ENCODE measurements around the gene FBXL19.

The FBXL19 gene

DNA sequence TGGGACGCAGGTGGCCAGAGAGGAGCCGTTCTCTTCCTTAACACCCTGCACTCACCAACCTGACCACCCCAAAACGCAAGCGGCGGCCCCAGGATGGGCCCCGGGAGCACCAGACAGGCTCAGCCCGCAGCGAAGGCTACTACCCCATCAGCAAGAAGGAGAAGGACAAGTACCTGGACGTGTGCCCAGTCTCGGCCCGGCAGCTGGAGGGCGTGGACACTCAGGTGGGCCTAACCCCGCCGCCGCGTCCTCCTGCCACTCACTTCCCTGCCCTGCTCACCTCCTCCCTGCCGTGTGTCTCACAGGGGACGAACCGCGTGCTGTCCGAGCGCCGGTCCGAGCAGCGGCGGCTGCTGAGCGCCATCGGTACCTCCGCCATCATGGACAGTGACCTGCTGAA, 57.1 kb downstream of the FBXL19 start:
- TF ChIP-seq, protein P1, sequence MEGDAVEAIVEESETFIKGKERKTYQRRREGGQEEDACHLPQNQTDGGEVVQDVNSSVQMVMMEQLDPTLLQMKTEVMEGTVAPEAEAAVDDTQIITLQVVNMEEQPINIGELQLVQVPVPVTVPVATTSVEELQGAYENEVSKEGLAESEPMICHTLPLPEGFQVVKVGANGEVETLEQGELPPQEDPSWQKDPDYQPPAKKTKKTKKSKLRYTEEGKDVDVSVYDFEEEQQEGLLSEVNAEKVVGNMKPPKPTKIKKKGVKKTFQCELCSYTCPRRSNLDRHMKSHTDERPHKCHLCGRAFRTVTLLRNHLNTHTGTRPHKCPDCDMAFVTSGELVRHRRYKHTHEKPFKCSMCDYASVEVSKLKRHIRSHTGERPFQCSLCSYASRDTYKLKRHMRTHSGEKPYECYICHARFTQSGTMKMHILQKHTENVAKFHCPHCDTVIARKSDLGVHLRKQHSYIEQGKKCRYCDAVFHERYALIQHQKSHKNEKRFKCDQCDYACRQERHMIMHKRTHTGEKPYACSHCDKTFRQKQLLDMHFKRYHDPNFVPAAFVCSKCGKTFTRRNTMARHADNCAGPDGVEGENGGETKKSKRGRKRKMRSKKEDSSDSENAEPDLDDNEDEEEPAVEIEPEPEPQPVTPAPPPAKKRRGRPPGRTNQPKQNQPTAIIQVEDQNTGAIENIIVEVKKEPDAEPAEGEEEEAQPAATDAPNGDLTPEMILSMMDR (IDR thresholded peaks at IDR 0.05; ENCODE audit: control extremely low read depth, extremely low read depth, low read depth, missing control alignments) = no peak
- POLR2A ChIA-PET = no interaction called here
- no peak for DNase-seq (ENCODE audit: extremely low spot score)
- CTCF ChIA-PET = no interaction called here

DNA sequence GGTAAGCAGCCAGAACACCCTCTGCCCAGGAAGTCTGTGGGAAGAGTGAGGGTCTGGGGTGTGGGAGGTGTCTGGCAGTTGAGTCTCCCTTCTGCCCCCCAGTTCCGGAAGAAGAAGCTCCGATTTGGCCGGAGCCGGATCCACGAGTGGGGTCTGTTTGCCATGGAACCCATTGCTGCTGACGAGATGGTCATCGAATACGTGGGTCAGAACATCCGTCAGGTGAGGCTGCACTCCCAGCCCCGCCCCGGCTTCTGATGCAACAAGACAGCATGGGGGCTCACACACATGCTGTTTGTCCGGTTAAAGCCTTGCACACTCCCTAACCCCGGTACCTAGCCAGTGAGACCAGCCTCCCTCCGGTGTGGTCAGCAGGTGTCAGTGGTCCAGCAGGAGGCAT, 57.6 kb downstream of the FBXL19 start:
- POLR2A ChIA-PET = no interaction called here

DNA sequence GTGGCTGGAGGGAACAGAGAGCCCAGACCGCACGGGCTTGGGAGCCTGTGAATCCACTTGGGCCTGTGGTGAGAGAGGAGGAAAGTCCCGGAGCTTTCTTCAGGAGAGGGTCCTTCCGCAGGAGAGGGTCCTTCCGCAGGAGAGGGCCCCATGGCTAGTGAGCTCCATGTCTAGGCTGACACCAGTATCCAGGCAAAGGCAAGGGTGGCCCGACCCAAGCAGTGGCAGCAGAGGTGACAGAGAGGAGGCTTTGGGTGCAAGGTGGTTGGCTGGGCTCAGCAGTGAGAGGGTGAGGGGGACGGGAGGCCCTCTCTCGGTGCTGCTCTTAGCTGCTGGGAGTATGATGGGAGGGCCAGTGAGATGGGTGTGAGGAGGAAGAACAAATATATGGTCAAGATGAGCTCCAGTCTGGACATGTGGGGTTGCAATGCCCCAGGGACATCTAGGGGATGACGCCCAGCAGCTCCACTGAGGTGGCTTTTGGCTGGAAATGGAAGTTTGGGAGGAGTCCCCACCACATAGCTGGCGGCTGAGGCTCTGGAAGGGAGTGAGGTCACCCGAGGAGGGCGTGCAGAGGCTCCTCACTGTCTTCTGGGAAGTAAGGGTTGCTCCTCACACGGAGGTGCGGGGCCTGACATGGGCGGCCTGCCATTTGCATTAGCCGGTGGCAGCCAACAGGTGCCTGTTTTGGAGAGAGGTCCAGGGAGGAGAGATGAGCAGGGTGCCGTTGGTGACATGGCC, 59.3 kb downstream of the FBXL19 start:
- CTCF ChIA-PET = interaction anchor here (1.3 to 4.7 kb wide), 8 partner anchors 8 to 461 kb away, joined by 3 to 32 read pairs (median 14); partner anchors contain the start of genes VKORC1 and ZNF843
- POLR2A ChIA-PET = no interaction called here
- DNase-seq (ENCODE audit: extremely low spot score) = no peak
- TF ChIP-seq, protein P1 (IDR thresholded peaks at IDR 0.05; ENCODE audit: control extremely low read depth, extremely low read depth, low read depth, missing control alignments) = no peak

More for the DNA sequence above, 57.6 kb downstream of the FBXL19 start:
- TF ChIP-seq, protein P1 (IDR thresholded peaks at IDR 0.05; ENCODE audit: control extremely low read depth, extremely low read depth, low read depth, missing control alignments) = no peak
- no peak for DNase-seq (ENCODE audit: extremely low spot score)
- CTCF ChIA-PET = no interaction called here

DNA sequence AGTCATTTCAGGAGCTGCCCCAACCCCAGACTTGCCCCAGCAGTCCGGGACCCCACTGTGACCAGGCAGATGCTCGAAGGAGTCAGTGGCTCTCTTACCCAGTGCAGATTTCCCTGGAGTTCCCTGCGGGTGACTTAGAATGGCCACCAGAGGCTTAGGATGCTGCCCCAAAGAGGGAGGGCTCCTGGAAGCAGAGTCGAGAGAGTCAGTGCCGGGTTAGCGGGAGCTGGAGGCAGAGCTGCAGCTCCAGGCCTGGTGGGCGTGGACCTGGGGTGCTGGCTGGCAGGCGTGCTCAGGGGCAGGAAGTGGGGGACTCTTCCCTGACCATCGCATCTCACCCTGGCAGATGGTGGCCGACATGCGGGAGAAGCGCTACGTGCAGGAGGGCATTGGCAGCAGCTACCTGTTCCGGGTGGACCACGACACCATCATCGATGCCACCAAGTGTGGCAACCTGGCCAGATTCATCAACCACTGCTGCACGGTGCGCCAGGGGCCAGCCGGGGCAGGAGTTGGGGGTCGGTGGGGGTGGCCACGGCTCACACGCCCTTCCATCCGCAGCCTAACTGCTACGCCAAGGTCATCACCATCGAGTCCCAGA, 60.0 kb downstream of the FBXL19 start:
- ChIA-PET CTCF (interaction anchor here (1.0 to 4.7 kb wide), 16 partner anchors 8 to 461 kb away, joined by 3 to 32 read pairs (median 6); partner anchors contain the start of genes VKORC1 and ZNF843), POLR2A (no interaction called here)
- TF ChIP-seq, protein P1 (IDR thresholded peaks at IDR 0.05; ENCODE audit: control extremely low read depth, extremely low read depth, low read depth, missing control alignments) = no peak
- no peak for DNase-seq (ENCODE audit: extremely low spot score)

DNA sequence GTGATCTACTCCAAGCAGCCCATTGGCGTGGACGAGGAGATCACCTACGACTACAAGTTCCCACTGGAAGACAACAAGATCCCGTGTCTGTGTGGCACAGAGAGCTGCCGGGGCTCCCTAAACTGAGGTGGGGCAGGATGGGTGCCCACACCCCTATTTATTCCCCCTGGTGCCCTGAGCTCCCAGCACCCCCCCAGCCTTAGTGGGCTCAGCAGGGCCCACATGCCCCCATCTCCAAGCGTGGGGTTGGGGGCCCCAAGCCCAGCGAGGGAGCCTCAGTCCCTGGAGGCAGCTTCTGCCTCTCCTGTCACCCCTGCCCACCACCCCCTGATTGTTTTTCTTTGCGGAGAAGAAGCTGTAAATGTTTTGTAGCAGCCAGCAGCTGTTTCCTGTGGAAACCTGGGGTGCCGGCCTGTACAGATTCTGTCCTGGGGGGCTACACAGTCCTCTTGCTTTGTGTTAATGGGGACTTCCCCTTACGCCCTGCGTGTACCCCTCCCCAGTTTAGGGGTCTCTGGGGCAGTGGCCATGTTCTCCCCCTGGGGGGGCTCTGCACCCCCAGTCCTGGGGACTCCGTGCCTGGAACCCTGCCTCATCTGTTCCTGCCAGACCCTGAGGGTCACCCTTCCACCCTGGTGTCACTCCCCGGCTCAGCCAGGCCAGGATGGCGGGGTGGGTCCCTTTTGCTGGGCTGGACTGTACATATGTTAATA, 60.7 kb downstream of the FBXL19 start:
- DNase-seq (ENCODE audit: extremely low spot score) = no peak
- TF ChIP-seq, protein P1 (IDR thresholded peaks at IDR 0.05; ENCODE audit: control extremely low read depth, extremely low read depth, low read depth, missing control alignments) = no peak
- ChIA-PET POLR2A (interaction anchor here (1.0 kb wide), 1 partner anchor 196 kb away, joined by 3 read pairs; the partner anchor contains the start of gene FUS), CTCF (interaction anchor here (0.5 to 4.7 kb wide), 52 partner anchors 9 to 890 kb away, joined by 3 to 32 read pairs (median 4); partner anchors contain the start of genes KAT8, STX4, VKORC1 and ZNF267)

Measured in GM10248 (cell line).